ENCODE measurements around the gene MEDAG.
"Not testable (repeated sequence)": the region's sequence is repeated elsewhere in the genome, so short reads cannot be mapped to it uniquely, and the experiment has no call there.

Gene MEDAG

DNA sequence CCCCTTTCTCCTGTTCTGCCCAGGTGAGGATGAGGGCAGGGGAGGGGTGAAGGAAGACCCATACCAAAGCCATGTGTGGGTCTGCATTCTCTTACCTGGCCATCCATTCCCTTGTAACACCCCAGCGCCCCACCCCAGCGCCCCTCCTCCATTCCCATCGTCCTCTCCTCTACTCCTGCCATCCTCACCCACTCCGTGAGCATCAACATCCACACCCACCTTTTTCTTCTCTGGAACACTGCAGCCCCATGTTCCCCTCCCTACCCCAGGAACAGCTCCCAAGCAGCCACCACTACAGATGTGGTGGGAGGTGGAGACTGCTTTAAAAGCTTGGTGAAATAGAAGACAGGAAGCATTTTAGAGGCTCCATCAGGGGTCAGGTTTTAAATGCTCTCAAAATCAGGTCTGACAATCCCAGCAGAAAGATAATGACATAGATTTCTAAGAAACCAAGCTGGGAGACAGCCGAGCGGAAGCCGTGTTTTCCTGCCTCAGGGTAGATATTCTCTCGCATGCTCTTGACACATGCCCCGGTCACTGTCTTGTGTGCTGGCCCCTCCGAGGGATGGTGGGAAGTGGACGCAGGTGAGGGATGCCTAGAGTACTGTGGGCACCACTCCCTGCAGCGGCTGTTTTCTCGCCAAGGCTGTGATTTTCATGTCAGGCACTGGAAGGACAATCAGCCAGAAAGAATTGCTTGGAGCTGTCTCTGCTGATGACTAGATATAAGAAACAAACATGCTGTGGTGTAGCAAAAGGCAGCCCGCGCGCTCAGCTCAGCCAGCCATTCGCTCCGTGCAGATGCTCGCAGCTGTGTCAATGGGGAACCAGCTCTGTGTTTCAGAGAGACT, 9.8 kb downstream of the MEDAG start:
- DNase-seq (ENCODE audit: insufficient read length, low spot score) = no peak
- TF ChIP-seq POLR2AphosphoS5 (IDR thresholded peaks at IDR 0.05; ENCODE audit: low read depth, low read length) (no peak), SPI1 (IDR thresholded peaks at IDR 0.05; ENCODE audit: low read depth, low read length) (no peak), POU2F2 (IDR thresholded peaks at IDR 0.05; ENCODE audit: low read depth, low read length) (no peak), POLR2A (IDR thresholded peaks at IDR 0.05; ENCODE audit: low read depth, low read length) (no peak), TAF1 (IDR thresholded peaks at IDR 0.05; ENCODE audit: low read depth, low read length) (no peak), PAX5 (IDR thresholded peaks at IDR 0.05; ENCODE audit: insufficient read depth, low read length, severe bottlenecking) (no peak)
- no peak for FAIRE-seq

DNA sequence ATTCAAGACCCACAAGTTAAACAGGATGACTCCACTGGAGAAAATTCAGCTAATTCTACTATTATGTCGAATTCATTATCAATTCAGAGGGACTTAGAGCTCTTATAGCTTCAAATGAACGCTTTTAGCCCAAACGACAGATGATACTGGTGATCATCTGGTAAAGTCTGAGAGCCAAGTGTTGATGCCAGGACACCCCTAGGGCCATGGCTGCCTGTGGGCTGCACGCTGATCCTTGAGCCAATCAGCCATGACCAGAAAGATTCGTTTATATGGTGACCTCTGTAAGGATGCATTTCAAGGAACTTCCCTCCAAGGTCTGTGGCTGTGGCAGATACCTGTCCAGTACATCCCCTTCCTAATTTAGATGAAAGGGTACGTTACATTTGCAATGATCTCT, 10.9 kb downstream of the MEDAG start:
- no peak for DNase-seq (ENCODE audit: insufficient read length, low spot score)
- TF ChIP-seq POLR2A (IDR thresholded peaks at IDR 0.05; ENCODE audit: low read depth, low read length) = no peak
- no peak for TF ChIP-seq POLR2AphosphoS5 (IDR thresholded peaks at IDR 0.05; ENCODE audit: low read depth, low read length)
- TF ChIP-seq PAX5 (IDR thresholded peaks at IDR 0.05; ENCODE audit: insufficient read depth, low read length, severe bottlenecking) = no peak
- TF ChIP-seq POU2F2 (IDR thresholded peaks at IDR 0.05; ENCODE audit: low read depth, low read length) = no peak
- no peak for TF ChIP-seq SPI1 (IDR thresholded peaks at IDR 0.05; ENCODE audit: low read depth, low read length)
- no peak for TF ChIP-seq TAF1 (IDR thresholded peaks at IDR 0.05; ENCODE audit: low read depth, low read length)
- no peak for FAIRE-seq

DNA sequence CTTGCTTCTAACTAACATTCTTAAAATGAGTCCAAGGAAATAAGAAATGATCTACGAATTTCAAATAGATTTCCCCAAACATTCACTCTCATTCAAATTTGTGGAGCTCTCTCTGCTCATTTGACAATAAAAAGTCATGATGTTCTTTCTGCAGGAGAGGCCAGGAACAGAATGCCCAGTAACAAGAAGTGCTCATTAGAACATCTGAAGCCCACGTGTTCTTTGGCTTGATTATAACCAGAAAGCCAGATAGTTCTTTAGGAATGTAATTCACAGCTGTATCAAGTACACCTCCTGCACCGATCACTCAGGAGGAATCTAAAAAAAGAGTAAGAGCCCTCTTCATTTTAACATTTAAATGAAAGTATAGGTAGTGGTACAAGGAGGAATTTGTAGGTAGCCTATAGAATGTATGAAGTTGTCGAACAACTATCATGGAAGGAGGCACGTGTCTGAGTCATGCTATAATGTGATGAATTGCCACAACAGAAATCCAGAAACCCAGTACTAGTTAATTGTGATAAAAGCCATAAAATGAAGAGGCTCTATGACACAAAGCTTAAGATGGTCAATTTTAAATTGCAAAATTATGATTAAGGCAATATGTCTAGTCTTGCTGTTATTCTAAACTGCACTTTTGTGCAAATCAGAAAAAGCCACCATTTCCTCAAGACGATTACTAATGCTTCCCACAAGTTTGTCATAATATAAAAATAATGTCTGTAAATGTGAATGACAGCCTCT, 12.8 kb downstream of the MEDAG start:
- no peak for FAIRE-seq
- TF ChIP-seq POLR2A (IDR thresholded peaks at IDR 0.05; ENCODE audit: low read depth, low read length) (no peak), SPI1 (IDR thresholded peaks at IDR 0.05; ENCODE audit: low read depth, low read length) (no peak), PAX5 (IDR thresholded peaks at IDR 0.05; ENCODE audit: insufficient read depth, low read length, severe bottlenecking) (no peak), POU2F2 (IDR thresholded peaks at IDR 0.05; ENCODE audit: low read depth, low read length) (no peak), TAF1 (IDR thresholded peaks at IDR 0.05; ENCODE audit: low read depth, low read length) (no peak), POLR2AphosphoS5 (IDR thresholded peaks at IDR 0.05; ENCODE audit: low read depth, low read length) (no peak)
- DNase-seq (ENCODE audit: insufficient read length, low spot score) = no peak

DNA sequence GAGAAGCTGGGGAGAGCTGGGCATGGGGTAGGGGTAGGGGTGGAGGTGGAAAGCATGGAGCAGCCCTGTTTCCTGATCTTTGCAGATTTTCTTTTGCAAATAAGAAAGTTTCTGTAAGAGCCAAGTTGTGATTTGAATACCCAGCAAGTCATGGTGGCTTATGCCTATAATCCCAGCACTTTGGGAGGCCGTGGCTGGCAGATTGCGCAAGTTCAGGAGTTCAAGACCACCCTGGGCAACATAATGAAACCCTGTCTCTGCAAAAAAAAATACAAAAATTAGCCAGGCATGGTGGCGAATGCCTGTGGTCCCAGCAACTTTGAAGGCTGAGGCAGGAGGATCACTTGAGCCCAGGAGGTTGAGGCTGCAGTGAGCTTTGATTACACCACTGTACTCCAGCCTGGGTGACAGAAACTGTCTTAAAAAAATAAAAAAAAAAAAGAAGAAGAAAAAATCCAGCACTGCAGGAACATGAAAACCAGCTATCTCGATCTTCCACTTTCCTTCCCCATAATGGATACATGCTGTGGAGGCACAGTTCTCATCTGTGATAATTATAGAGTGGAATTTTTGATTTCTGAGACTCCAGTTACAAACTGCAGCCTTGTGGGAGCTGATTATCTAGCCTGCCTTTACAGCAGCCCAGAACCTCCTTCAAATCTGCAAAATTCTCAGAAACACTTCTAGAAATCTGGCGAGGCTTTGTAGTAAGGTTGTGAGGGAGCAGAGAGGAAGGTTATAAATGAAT, 14.3 kb downstream of the MEDAG start:
- FAIRE-seq = no peak
- TF ChIP-seq PAX5 (IDR thresholded peaks at IDR 0.05; ENCODE audit: insufficient read depth, low read length, severe bottlenecking) (no peak), POLR2A (IDR thresholded peaks at IDR 0.05; ENCODE audit: low read depth, low read length) (no peak), POU2F2 (IDR thresholded peaks at IDR 0.05; ENCODE audit: low read depth, low read length) (no peak), POLR2AphosphoS5 (IDR thresholded peaks at IDR 0.05; ENCODE audit: low read depth, low read length) (no peak), TAF1 (IDR thresholded peaks at IDR 0.05; ENCODE audit: low read depth, low read length) (no peak), SPI1 (IDR thresholded peaks at IDR 0.05; ENCODE audit: low read depth, low read length) (no peak)
- DNase-seq (ENCODE audit: insufficient read length, low spot score) = no peak

DNA sequence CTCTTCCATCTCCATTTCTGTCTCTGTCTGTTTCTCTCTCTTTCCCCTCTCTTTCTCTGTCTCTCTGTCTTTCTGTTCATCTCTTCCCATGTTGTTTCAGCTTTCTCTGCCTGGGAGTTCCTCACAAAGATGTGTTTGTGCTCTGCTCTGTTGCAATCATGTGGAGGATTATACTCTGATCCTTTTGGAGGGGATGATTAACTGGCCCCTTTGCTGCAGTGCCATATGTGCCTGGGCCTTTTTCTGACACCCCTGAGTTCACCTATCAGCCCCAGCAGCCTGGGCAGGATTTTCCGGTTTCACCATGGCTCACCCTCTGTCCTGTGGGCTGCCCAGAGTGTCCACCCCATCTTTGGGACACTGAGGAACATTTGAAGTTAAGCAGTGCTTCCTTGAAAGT, 17.3 kb downstream of the MEDAG start:
- no peak for TF ChIP-seq POLR2AphosphoS5 (IDR thresholded peaks at IDR 0.05; ENCODE audit: low read depth, low read length)
- no peak for TF ChIP-seq SPI1 (IDR thresholded peaks at IDR 0.05; ENCODE audit: low read depth, low read length)
- no peak for TF ChIP-seq TAF1 (IDR thresholded peaks at IDR 0.05; ENCODE audit: low read depth, low read length)
- no peak for TF ChIP-seq PAX5 (IDR thresholded peaks at IDR 0.05; ENCODE audit: insufficient read depth, low read length, severe bottlenecking)
- TF ChIP-seq POU2F2 (IDR thresholded peaks at IDR 0.05; ENCODE audit: low read depth, low read length) = no peak
- TF ChIP-seq POLR2A (IDR thresholded peaks at IDR 0.05; ENCODE audit: low read depth, low read length) = no peak
- FAIRE-seq (no peak), DNase-seq (ENCODE audit: insufficient read length, low spot score) (no peak)

DNA sequence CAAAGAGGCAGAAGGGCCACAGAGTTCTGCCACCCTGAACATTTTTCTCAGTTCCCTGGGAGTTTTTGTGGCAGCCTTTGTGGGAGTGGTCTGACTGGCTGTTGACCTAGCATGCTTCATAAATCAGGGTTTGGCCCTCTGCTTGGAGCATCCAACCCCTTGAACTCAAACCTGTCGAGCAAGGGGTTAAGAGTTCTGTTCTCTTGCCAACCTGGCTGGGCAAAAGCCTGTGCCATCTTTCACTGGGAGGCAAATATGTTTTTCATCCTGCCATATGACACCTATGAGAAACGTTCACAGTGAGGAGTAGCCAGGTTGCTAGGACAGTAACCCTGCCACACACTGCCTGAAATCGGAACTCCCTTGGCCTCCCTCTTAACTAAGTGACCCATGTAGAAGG, 18.6 kb downstream of the MEDAG start:
- TF ChIP-seq POLR2A (IDR thresholded peaks at IDR 0.05; ENCODE audit: low read depth, low read length) (no peak), PAX5 (IDR thresholded peaks at IDR 0.05; ENCODE audit: insufficient read depth, low read length, severe bottlenecking) (no peak), TAF1 (IDR thresholded peaks at IDR 0.05; ENCODE audit: low read depth, low read length) (no peak), POU2F2 (IDR thresholded peaks at IDR 0.05; ENCODE audit: low read depth, low read length) (no peak), SPI1 (IDR thresholded peaks at IDR 0.05; ENCODE audit: low read depth, low read length) (no peak), POLR2AphosphoS5 (IDR thresholded peaks at IDR 0.05; ENCODE audit: low read depth, low read length) (no peak)
- DNase-seq (ENCODE audit: insufficient read length, low spot score) (no peak), FAIRE-seq (no peak)

DNA sequence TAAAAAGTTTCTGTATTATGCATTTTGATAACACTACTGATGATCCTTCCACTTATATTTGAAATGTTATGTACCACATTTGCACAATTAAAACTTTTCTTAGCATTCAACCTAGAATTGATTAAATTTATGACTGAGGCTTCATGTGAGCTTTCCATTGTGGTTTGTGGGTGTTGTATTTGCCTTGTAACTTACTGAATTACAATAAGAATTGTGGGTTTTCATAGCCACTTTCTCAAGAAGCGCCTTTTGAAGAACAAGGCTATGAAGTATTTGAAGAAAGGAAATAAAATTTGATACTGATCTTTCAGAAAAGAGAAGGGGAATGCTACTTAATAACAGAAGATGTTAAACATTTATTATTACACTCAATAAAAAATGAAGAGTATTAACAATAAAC, 19.4 kb downstream of the MEDAG start:
- FAIRE-seq (no peak), DNase-seq (ENCODE audit: insufficient read length, low spot score) (no peak)
- TF ChIP-seq SPI1 (IDR thresholded peaks at IDR 0.05; ENCODE audit: low read depth, low read length) = no peak
- TF ChIP-seq POLR2AphosphoS5 (IDR thresholded peaks at IDR 0.05; ENCODE audit: low read depth, low read length) = no peak
- TF ChIP-seq PAX5 (IDR thresholded peaks at IDR 0.05; ENCODE audit: insufficient read depth, low read length, severe bottlenecking) = no peak
- no peak for TF ChIP-seq POLR2A (IDR thresholded peaks at IDR 0.05; ENCODE audit: low read depth, low read length)
- TF ChIP-seq POU2F2 (IDR thresholded peaks at IDR 0.05; ENCODE audit: low read depth, low read length) = no peak
- TF ChIP-seq TAF1 (IDR thresholded peaks at IDR 0.05; ENCODE audit: low read depth, low read length) = no peak

DNA sequence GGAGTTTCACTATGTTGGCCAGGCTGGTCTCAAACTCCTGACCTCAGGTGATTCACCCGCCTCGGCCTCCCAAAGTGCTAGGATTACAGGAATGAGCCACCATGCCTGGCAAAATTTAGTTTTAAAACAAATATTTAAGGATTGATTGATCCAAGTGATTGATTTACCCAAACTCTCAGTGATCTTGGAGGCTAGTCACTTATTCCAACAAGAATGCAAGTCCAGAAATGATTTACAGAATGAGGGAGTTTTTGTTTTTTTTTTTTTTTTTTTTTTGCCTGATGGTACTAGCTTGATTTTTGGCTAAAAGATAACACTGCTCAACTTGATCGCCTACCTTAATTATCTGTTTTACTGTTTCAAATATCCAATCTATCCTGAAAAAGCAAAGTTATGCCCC, 20.7 kb downstream of the MEDAG start:
- FAIRE-seq (no peak), DNase-seq (ENCODE audit: insufficient read length, low spot score) (no peak)
- no peak for TF ChIP-seq TAF1 (IDR thresholded peaks at IDR 0.05; ENCODE audit: low read depth, low read length)
- no peak for TF ChIP-seq SPI1 (IDR thresholded peaks at IDR 0.05; ENCODE audit: low read depth, low read length)
- no peak for TF ChIP-seq PAX5 (IDR thresholded peaks at IDR 0.05; ENCODE audit: insufficient read depth, low read length, severe bottlenecking)
- TF ChIP-seq POU2F2 (IDR thresholded peaks at IDR 0.05; ENCODE audit: low read depth, low read length) = no peak
- TF ChIP-seq POLR2A (IDR thresholded peaks at IDR 0.05; ENCODE audit: low read depth, low read length) = no peak
- no peak for TF ChIP-seq POLR2AphosphoS5 (IDR thresholded peaks at IDR 0.05; ENCODE audit: low read depth, low read length)

DNA sequence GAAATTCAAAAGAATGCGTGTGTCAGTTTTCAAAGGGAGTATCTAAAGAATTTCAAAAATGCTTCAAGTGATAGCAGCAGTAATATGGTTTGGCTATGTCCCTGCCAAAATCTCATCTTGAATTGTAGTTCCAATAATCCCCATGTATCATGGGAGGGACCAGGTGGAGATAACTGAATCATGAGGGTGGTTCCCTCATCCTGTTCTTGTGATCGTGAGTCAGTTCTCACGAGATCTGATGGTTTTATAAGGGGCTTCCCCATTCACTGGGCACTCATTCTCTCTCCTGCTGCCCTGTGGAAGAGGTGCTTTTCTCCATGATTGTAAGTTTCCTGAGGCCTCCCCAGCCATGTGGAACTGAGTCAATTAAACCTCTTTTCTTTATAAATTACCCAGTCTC, 21.1 kb downstream of the MEDAG start:
- not testable (repeated sequence) for DNase-seq (ENCODE audit: insufficient read length, low spot score); FAIRE-seq
